KBM-7 (cell line): ENCODE measurements around the gene FGF3.

Experiments
- DNase-seq: peaks from one replicate; pipeline ENCODE4 v3.0.0-alpha.2; 2015
- in situ Hi-C: fragments of 300-500 bp; cut with MboI; formaldehyde crosslinking; loops from 2 replicates; pipeline ENCODE4 v1.14.3; 2020; ENCODE audit warnings: low sequenced_read_pairs, low pct_unique_long_range_greater_than_20kb, mixed read lengths

The FGF3 gene

GRCh38 chr11:69811431-69811830 is 7.8 kb downstream of the FGF3 start:
- no peak for DNase-seq
- in situ Hi-C loops, result no loop called here

GRCh38 chr11:69810289-69811118 is 8.7 kb downstream of the FGF3 start:
- in situ Hi-C loops, result no loop called here
- no peak for DNase-seq

- in situ Hi-C loops, result no loop called here
- DNase-seq, result no peak
Measured at GRCh38 chr11:69808667-69809086, 10.5 kb downstream of the FGF3 start.

- in situ Hi-C loops, result no loop called here
- no peak for DNase-seq
Measured at GRCh38 chr11:69807106-69807815, 12.0 kb downstream of the FGF3 start.

GRCh38 chr11:69804769-69805508 is 14.3 kb downstream of the FGF3 start:
- in situ Hi-C loops, result no loop called here
- DNase-seq, result no peak

GRCh38 chr11:69803604-69804218 is 15.5 kb downstream of the FGF3 start:
- no peak for DNase-seq
- in situ Hi-C loops, result no loop called here

GRCh38 chr11:69803022-69803421 is 16.2 kb downstream of the FGF3 start:
- no peak for DNase-seq
- in situ Hi-C loops, result no loop called here

- no peak for DNase-seq
- in situ Hi-C loops, result no loop called here
Measured at GRCh38 chr11:69802590-69802989, 16.6 kb downstream of the FGF3 start.

- in situ Hi-C loops, result no loop called here
- DNase-seq, result peak; percentile 25
Measured at GRCh38 chr11:69801513-69802335, 17.5 kb downstream of the FGF3 start.

GRCh38 chr11:69800278-69800677 is 18.9 kb downstream of the FGF3 start:
- DNase-seq, result no peak
- in situ Hi-C loops, result no loop called here

GRCh38 chr11:69799582-69799981 is 19.6 kb downstream of the FGF3 start:
- DNase-seq, result no peak
- in situ Hi-C loops, result no loop called here

- in situ Hi-C loops, result no loop called here
- DNase-seq, result no peak
Measured at GRCh38 chr11:69799097-69799496, 20.1 kb downstream of the FGF3 start.

- in situ Hi-C loops, result no loop called here
- DNase-seq, result no peak
Measured at GRCh38 chr11:69797737-69798528, 21.3 kb downstream of the FGF3 start.

GRCh38 chr11:69797156-69797555 is 22.1 kb downstream of the FGF3 start:
- in situ Hi-C loops, result no loop called here
- no peak for DNase-seq

GRCh38 chr11:69796063-69796462 is 23.2 kb downstream of the FGF3 start:
- in situ Hi-C loops, result no loop called here
- DNase-seq, result no peak

- in situ Hi-C loops, result no loop called here
- DNase-seq, result no peak
Measured at GRCh38 chr11:69791276-69792180, 27.7 kb downstream of the FGF3 start.

- in situ Hi-C loops, result no loop called here
Measured at GRCh38 chr11:69788956-69789355, 30.3 kb downstream of the FGF3 start.

More at GRCh38 chr11:69788956-69789355, 30.3 kb downstream of the FGF3 start:
- no peak for DNase-seq
